C4-2B (cell line): Measurements from ENCODE around the gene PEF1.

Experiments used
- H3K27ac ChIP-seq: fragments of 450-650 bp; 2 replicates; pipeline ENCODE4 v1.5.1; 2017
- ZFX ChIP-seq: fragments of 450-650 bp; IDR thresholded peaks from 2 replicates; pipeline ENCODE4 v1.6.1; 2017
- TF ChIP-seq, protein P1 (sequence below): fragments of 450-650 bp; conservative IDR thresholded peaks from 2 replicates; pipeline ENCODE4 v1.5.1; 2017; ENCODE audit warnings: mild to moderate bottlenecking

PEF1 gene

GRCh38 chr1:31661856-31662255, 17.2 kb upstream of the PEF1 start:
- no peak for TF ChIP-seq ZFX
- TF ChIP-seq, protein P1, sequence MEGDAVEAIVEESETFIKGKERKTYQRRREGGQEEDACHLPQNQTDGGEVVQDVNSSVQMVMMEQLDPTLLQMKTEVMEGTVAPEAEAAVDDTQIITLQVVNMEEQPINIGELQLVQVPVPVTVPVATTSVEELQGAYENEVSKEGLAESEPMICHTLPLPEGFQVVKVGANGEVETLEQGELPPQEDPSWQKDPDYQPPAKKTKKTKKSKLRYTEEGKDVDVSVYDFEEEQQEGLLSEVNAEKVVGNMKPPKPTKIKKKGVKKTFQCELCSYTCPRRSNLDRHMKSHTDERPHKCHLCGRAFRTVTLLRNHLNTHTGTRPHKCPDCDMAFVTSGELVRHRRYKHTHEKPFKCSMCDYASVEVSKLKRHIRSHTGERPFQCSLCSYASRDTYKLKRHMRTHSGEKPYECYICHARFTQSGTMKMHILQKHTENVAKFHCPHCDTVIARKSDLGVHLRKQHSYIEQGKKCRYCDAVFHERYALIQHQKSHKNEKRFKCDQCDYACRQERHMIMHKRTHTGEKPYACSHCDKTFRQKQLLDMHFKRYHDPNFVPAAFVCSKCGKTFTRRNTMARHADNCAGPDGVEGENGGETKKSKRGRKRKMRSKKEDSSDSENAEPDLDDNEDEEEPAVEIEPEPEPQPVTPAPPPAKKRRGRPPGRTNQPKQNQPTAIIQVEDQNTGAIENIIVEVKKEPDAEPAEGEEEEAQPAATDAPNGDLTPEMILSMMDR = no peak
- no peak overlapping the region for H3K27ac ChIP-seq

DNA sequence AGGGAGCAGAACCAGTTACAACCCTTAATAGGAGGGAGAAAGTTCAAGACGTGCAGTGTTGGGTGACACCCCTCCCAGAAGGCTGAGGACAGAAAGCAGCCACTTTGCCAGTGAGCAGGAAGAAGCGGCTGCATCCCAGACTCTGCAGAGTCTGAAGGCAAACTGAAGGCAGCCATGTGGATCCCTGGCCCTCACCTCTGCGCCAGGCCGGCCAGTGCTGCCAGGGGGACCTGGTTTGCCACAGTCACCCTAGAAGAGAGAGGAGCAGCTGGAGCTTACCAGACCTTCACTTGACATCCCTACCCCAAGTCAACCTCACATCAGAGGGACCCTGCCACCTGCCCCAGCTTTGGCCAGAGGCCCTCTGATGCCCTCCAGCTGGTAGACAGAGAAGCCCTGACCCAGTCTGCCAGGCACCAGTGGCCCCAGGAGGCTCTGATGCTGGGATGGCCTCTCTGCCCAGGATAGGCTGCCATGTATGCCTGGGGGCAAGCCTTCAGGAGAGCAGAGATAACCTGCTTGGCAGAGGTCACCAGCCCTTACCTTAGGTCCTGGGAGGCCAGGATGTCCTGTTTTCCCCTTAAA, 16.3 kb upstream of the PEF1 start:
- TF ChIP-seq, protein P1 = no peak
- no peak for TF ChIP-seq ZFX
- no peak overlapping the region for H3K27ac ChIP-seq

DNA sequence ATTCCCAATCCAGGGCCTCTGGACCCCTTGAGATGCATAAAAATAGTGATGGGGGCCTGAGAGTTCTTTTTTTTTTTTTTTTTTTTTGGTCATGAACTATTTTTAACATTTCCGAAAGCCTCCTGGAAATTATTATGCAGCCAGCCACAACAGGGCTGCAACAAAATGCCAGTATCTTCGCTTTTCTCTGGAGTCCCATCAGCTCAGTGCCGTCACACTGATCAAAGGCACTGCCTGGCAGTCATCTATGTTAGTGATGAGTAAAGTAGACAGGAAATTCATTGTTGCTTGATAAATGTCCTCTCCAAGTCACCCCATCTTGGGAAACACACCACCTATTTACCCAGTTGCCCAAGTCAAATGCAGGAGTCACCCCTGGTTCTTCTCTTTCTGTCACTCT, 15.2 kb upstream of the PEF1 start:
- H3K27ac ChIP-seq = no peak overlapping the region

GRCh38 chr1:31658721-31659120, 14.0 kb upstream of the PEF1 start:
- no peak for TF ChIP-seq ZFX
- TF ChIP-seq, protein P1 = no peak

More for the DNA sequence above, 15.2 kb upstream of the PEF1 start:
- no peak for TF ChIP-seq ZFX
- TF ChIP-seq, protein P1 = no peak

DNA sequence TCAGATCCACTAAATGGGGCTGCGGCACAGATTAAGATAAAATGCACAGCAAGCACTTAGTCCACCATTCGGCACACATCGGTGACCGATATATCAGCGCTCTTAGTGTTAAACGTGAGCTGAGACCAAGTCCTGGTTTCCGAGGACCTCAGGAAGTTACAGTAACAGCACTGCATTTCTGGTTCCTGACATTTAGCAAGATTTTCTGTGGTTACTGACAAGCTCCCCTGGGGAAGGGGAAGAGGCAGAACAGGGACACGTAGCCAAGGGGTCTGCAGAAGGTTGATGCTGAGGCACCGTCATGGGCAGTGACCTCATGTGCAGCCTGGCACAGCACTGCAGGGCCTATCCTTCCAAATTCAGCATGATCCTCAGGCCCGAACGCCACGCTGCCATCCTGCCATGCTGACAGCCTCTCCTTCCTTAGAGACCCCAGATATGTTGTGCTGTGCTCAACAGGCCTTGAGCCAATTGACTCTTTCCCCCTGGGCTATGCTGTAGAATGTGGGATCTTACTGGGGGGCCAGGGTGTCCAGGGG, 13.4 kb upstream of the PEF1 start:
- TF ChIP-seq ZFX = no peak
- TF ChIP-seq, protein P1 = no peak
- H3K27ac ChIP-seq = no peak overlapping the region

More at GRCh38 chr1:31658721-31659120, 14.0 kb upstream of the PEF1 start:
- no peak overlapping the region for H3K27ac ChIP-seq

DNA sequence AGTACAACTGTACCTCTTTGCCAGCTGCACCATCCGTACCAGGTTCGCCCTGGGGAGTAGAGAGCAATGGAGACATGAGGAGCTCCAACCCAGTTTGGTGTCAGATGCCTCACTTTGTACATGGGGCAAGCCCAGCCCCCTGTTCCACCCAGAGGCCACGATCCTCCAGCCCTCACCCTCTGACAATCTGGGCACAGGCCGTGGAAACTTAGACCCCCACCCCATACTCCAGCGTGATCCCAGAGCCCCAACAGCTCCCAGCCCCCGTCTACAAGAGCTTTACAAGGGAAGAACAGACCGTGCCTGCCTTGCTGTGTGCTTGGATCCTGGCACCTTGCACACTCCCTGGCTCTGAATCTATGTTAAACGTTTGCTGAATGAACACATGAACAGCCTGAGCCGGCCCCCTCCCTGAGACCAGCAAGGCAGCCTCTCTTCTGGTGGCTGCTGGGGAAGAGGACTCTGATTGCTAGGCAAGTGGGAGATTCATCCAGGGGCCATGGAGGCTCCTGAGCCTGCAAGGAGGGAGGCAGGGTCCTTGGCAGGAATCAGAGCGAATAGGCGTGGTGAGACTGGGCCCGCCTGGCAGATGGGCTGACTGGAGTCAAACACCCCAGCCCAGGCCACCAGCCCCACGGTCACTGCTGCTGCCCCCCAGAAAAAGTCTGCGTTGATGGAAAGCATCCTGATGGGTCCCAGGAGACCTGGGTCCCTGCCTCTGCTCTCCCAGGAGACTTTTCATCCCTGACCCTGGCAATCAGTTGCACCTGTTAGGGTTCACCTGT, 12.5 kb upstream of the PEF1 start:
- TF ChIP-seq, protein P1 = no peak
- TF ChIP-seq ZFX = no peak
- no peak overlapping the region for H3K27ac ChIP-seq

DNA sequence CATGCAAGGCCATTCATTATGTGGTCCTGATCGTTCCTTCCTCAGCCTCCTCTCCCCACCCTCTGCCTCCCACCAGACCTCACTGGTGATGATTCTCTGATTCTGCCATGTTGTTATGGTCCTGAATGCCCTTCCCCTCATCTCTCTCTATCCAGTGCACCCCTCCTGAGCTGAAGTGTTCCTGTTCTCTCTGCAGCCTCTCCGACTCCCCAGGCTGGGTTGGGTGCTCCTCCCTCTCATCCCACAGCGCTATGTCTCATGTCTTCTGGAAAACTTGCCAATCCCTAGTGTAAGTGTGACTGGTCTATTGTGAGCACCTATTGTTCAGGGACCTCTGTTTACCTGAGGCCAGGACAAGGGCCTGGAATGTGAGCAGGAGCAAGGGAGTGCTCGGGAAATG, 11.1 kb upstream of the PEF1 start:
- TF ChIP-seq, protein P1 = no peak
- no peak for TF ChIP-seq ZFX
- no peak overlapping the region for H3K27ac ChIP-seq
